ENCODE results near the gene N4BP2. TPM values are rescaled to one million over a fixed set of nuclear protein-coding genes. Genes with fewer than 3 reads are reported as not detected.
"Not testable (repeated sequence)": the region's sequence is repeated elsewhere in the genome, so short reads cannot be mapped to it uniquely, and the experiment has no call there.

Gene N4BP2
- total RNA-seq, 1 experiment from 2014 or later: 3.9 TPM

- TF ChIP-seq, protein P1, sequence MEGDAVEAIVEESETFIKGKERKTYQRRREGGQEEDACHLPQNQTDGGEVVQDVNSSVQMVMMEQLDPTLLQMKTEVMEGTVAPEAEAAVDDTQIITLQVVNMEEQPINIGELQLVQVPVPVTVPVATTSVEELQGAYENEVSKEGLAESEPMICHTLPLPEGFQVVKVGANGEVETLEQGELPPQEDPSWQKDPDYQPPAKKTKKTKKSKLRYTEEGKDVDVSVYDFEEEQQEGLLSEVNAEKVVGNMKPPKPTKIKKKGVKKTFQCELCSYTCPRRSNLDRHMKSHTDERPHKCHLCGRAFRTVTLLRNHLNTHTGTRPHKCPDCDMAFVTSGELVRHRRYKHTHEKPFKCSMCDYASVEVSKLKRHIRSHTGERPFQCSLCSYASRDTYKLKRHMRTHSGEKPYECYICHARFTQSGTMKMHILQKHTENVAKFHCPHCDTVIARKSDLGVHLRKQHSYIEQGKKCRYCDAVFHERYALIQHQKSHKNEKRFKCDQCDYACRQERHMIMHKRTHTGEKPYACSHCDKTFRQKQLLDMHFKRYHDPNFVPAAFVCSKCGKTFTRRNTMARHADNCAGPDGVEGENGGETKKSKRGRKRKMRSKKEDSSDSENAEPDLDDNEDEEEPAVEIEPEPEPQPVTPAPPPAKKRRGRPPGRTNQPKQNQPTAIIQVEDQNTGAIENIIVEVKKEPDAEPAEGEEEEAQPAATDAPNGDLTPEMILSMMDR (conservative IDR thresholded peaks at IDR 0.05; ENCODE audit: low read depth, low read length): no peak
- TF ChIP-seq EZH2 (IDR thresholded peaks at IDR 0.05; ENCODE audit: low read length, unreplicated experiment) (no peak), EZH2phosphoT487 (IDR thresholded peaks at IDR 0.05; ENCODE audit: borderline replicate concordance, low read length) (no peak)
- no peak overlapping the region for H3K9ac ChIP-seq (ENCODE audit: low read length)
- ATAC-seq: no peak
- H3K36me3 ChIP-seq (ENCODE audit: low read depth, low read length): no peaks in the 10 kb centered on the region; the same call in 1 of the 2 replicates
- H3K4me1 ChIP-seq (ENCODE audit: insufficient read depth, low read length): no peaks in the 10 kb centered on the region
- no peak for DNase-seq
- H3K27ac ChIP-seq (ENCODE audit: low read length): no peak overlapping the region
- CTCF ChIA-PET: no interaction called here
- H4K20me1 ChIP-seq (ENCODE audit: low read length): no peaks in the 10 kb centered on the region
- no peak overlapping the region for H2AFZ ChIP-seq (ENCODE audit: low read length)
- no peak overlapping the region for H3K4me2 ChIP-seq (ENCODE audit: low read length)
- intact Hi-C loops (cut with micrococcal nuclease): no loop called here
- no peaks in the 10 kb centered on the region for H3K27me3 ChIP-seq (ENCODE audit: low read length)
- H3K79me2 ChIP-seq (ENCODE audit: low read length): no peaks in the 10 kb centered on the region
- POLR2A ChIA-PET (ENCODE audit: unreplicated experiment): no interaction called here
- no TSS peak for BruUV-seq (replicated peaks)
- H3K9me3 ChIP-seq (ENCODE audit: low read length): no peaks in the 10 kb centered on the region
- no peaks in the 10 kb centered on the region for H3K9me2 ChIP-seq (replicated peaks; ENCODE audit: low read length)
- no peaks in the 10 kb centered on the region for H3F3A ChIP-seq (ENCODE audit: low read length, unreplicated experiment)
- H3K4me3 ChIP-seq (ENCODE audit: low read length): no peak overlapping the region
Observed at GRCh38 chr4:40140196-40140595, 83.5 kb downstream of the N4BP2 start.

GRCh38 chr4:40140597-40140996, 83.9 kb downstream of the N4BP2 start:
- H3K9ac ChIP-seq (ENCODE audit: low read length); POLR2A ChIA-PET (ENCODE audit: unreplicated experiment); H3K27me3 ChIP-seq (ENCODE audit: low read length); H2AFZ ChIP-seq (ENCODE audit: low read length); H3K4me3 ChIP-seq (ENCODE audit: low read length); H3K79me2 ChIP-seq (ENCODE audit: low read length); H3K36me3 ChIP-seq (ENCODE audit: low read depth, low read length); CTCF ChIA-PET; H3F3A ChIP-seq (ENCODE audit: low read length, unreplicated experiment); H3K9me3 ChIP-seq (ENCODE audit: low read length); H4K20me1 ChIP-seq (ENCODE audit: low read length); H3K4me2 ChIP-seq (ENCODE audit: low read length); intact Hi-C loops (cut with micrococcal nuclease); BruUV-seq (replicated peaks); H3K9me2 ChIP-seq (replicated peaks; ENCODE audit: low read length); ATAC-seq; H3K4me1 ChIP-seq (ENCODE audit: insufficient read depth, low read length); DNase-seq; H3K27ac ChIP-seq (ENCODE audit: low read length): not testable (repeated sequence)

DNA sequence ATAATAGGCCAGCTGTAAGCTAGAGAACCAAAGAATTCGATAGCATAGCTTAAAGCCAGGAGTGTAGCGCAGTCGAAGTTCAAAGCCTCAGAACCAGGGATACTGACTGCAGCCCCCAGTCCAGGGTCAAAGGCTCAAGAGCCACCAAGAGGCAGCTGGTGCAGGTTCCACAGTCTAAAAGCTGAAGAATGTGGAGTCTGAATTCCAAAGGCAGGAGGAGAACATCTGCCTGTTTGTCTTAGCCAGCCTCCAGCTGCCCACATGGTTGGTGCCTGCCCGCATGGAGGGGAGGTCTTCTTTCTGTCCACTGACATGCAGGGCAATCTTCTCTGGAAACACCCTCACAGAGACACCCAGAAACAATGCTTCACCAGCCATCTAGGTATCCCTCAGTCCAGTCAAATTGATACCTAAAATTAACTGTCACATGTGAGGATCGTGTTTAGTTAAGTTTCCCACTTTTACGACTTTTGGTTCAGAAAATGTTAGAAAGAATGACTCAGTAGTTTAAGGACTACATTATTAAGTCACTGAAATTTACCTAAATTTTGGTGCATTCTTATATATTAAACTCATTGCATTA, 87.4 kb downstream of the N4BP2 start:
- H3K4me3 ChIP-seq (ENCODE audit: low read length): no peak overlapping the region
- TF ChIP-seq EZH2phosphoT487 (IDR thresholded peaks at IDR 0.05; ENCODE audit: borderline replicate concordance, low read length) (no peak), EZH2 (IDR thresholded peaks at IDR 0.05; ENCODE audit: low read length, unreplicated experiment) (no peak)
- TF ChIP-seq, protein P1 (conservative IDR thresholded peaks at IDR 0.05; ENCODE audit: low read depth, low read length): no peak
- H3K4me1 ChIP-seq (ENCODE audit: insufficient read depth, low read length): no peaks in the 10 kb centered on the region
- H3K9ac ChIP-seq (ENCODE audit: low read length): no peak overlapping the region
- H3K27ac ChIP-seq (ENCODE audit: low read length): no peak overlapping the region
- CTCF ChIA-PET: no interaction called here
- no peak for ATAC-seq
- no peak overlapping the region for H3K4me2 ChIP-seq (ENCODE audit: low read length)
- H2AFZ ChIP-seq (ENCODE audit: low read length): no peak overlapping the region
- BruUV-seq (replicated peaks): no TSS peak
- POLR2A ChIA-PET (ENCODE audit: unreplicated experiment): no interaction called here
- no peaks in the 10 kb centered on the region for H3K79me2 ChIP-seq (ENCODE audit: low read length)
- intact Hi-C loops (cut with micrococcal nuclease): no loop called here
- H3K9me2 ChIP-seq (replicated peaks; ENCODE audit: low read length): no peaks in the 10 kb centered on the region
- H4K20me1 ChIP-seq (ENCODE audit: low read length): no peaks in the 10 kb centered on the region
- H3K27me3 ChIP-seq (ENCODE audit: low read length): no peaks in the 10 kb centered on the region
- no peak for DNase-seq
- H3K9me3 ChIP-seq (ENCODE audit: low read length): no peaks in the 10 kb centered on the region
- no peaks in the 10 kb centered on the region for H3K36me3 ChIP-seq (ENCODE audit: low read depth, low read length)
- no peaks in the 10 kb centered on the region for H3F3A ChIP-seq (ENCODE audit: low read length, unreplicated experiment)

Measured in PC-3 (cell line).